ENCODE measurements around the gene ADAM17. TPM values are rescaled to one million over a fixed set of nuclear protein-coding genes. Genes with fewer than 3 reads are reported as not detected.

The ADAM17 gene
- total and polyA plus RNA-seq, 2 of the 13 experiments (the other 11 are each of a cell fraction or from before 2014, with no cell fraction given) = 6.5 to 33.4 TPM

DNA sequence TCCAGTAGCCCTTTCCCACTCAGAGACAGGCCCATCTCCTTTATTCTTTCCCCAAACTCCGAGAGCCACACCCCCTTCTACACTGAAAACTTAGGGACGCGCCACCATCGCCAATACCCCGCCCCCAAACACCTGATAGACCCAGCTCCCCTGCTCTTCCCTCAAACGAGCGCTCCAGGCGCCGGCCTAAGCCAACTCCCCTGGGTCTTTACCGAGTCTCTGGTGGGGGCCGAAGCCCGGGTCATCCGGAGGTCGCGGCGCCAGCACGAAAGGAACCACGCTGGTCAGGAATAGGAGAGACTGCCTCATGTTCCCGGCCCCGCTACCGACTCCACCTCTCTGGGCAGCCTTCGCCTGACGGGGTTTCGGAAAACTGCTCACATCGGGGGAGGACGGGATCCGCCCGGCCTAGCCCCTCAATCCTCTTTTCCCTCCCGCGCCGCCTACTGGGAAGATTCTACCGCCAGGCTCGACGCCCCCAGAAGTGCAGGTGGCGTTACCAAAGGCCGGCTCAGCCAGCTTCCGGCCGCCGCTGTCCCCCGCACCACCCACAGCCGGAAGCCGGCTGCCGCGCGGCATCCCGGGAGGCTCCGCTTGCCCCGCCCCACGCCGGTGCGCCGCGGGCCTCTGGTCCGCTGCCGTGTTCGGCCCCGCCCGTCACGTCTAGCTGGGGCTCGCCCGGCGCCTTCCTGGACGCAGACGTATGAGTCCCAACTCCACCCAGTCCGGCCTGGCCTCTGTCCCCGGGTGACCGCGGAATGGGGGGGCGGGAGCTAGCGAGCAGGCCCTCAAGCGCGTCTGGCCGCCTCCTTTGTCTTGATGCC lies at the start of gene ADAM17 (continued):
- TF ChIP-seq, protein P1, sequence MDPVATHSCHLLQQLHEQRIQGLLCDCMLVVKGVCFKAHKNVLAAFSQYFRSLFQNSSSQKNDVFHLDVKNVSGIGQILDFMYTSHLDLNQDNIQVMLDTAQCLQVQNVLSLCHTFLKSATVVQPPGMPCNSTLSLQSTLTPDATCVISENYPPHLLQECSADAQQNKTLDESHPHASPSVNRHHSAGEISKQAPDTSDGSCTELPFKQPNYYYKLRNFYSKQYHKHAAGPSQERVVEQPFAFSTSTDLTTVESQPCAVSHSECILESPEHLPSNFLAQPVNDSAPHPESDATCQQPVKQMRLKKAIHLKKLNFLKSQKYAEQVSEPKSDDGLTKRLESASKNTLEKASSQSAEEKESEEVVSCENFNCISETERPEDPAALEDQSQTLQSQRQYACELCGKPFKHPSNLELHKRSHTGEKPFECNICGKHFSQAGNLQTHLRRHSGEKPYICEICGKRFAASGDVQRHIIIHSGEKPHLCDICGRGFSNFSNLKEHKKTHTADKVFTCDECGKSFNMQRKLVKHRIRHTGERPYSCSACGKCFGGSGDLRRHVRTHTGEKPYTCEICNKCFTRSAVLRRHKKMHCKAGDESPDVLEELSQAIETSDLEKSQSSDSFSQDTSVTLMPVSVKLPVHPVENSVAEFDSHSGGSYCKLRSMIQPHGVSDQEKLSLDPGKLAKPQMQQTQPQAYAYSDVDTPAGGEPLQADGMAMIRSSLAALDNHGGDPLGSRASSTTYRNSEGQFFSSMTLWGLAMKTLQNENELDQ (CRISPR knock-in tag; IDR thresholded peaks at IDR 0.05; ENCODE audit: borderline replicate concordance) = no peak
- TF ChIP-seq DMAP1 (CRISPR knock-in tag; IDR thresholded peaks at IDR 0.05) (peak; percentile 94), HNRNPLL (IDR thresholded peaks at IDR 0.05; ENCODE audit: low read depth, low read length, poor library complexity, severe bottlenecking) (peak; percentile 88), AHR (CRISPR knock-in tag; IDR thresholded peaks at IDR 0.05) (0 out of 2 replicates have a peak, but pooled peaks have one; percentile 50), ZNF337 (CRISPR knock-in tag; IDR thresholded peaks at IDR 0.05; ENCODE audit: borderline replicate concordance, low read depth) (peak; percentile 92), RFXANK (CRISPR knock-in tag; IDR thresholded peaks at IDR 0.05) (no peak; the same call in none of the 2 replicates), KLF11 (CRISPR knock-in tag; IDR thresholded peaks at IDR 0.05) (no peak), ZUFSP (CRISPR knock-in tag; IDR thresholded peaks at IDR 0.05; ENCODE audit: borderline replicate concordance) (no peak), NR2F6 (IDR thresholded peaks at IDR 0.05) (peak; percentile 24), NR2F6 (CRISPR knock-in tag; IDR thresholded peaks at IDR 0.05) (no peak; the same call in 1 of the 2 replicates), ZNF549 (CRISPR knock-in tag; IDR thresholded peaks at IDR 0.05) (0 out of 2 replicates have a peak, but pooled peaks have one; percentile 26), KDM2A (CRISPR knock-in tag; IDR thresholded peaks at IDR 0.05; ENCODE audit: borderline replicate concordance, low read depth) (peak; percentile 92), GTF2F1 (IDR thresholded peaks at IDR 0.05; ENCODE audit: low read length) (no peak), ZNF780A (CRISPR knock-in tag; IDR thresholded peaks at IDR 0.05) (peak; percentile 47; the same call in 1 of the 2 replicates), ZNF234 (CRISPR knock-in tag; conservative IDR thresholded peaks at IDR 0.05) (no peak; the same call in 1 of the 2 replicates), KDM1A (CRISPR knock-in tag; IDR thresholded peaks at IDR 0.05) (no peak), MIER3 (CRISPR knock-in tag; IDR thresholded peaks at IDR 0.05; ENCODE audit: borderline replicate concordance) (peak; percentile 59; the same call in 1 of the 2 replicates), ATF7-NPFF (CRISPR knock-in tag; IDR thresholded peaks at IDR 0.05; ENCODE audit: low read depth) (peak; percentile 87), ZNF281 (CRISPR knock-in tag; IDR thresholded peaks at IDR 0.05; ENCODE audit: borderline replicate concordance) (peak; percentile 35; the same call in 1 of the 2 replicates), ZSCAN12 (CRISPR knock-in tag; IDR thresholded peaks at IDR 0.05) (no peak), ZFP91 (CRISPR knock-in tag; IDR thresholded peaks at IDR 0.05; ENCODE audit: borderline replicate concordance) (peak; percentile 95), PPARG (CRISPR knock-in tag; conservative IDR thresholded peaks at IDR 0.05) (0 out of 2 replicates have a peak, but pooled peaks have one; percentile 31)
